IPS-20b (cell line): ENCODE results near the gene AATK.
"Not testable (repeated sequence)": the region's sequence is repeated elsewhere in the genome, so short reads cannot be mapped to it uniquely, and the experiment has no call there.

Source experiments
- H3K27ac ChIP-seq: one replicate; pipeline ENCODE4 v1.5.1; 2013; ENCODE audit warnings: low read length
- H3K27me3 ChIP-seq: 2 replicates; pipeline ENCODE4 v1.6.1; 2013; ENCODE audit warnings: mild to moderate bottlenecking, low read length, inconsistent platforms; ENCODE audit not compliant: insufficient read depth
- H3K36me3 ChIP-seq: 2 replicates; pipeline ENCODE4 v1.6.1; 2013; ENCODE audit warnings: low read depth, mild to moderate bottlenecking, inconsistent platforms, low read length, moderate library complexity; ENCODE audit not compliant: insufficient read depth
- H3K4me1 ChIP-seq: 2 replicates; pipeline ENCODE4 v1.6.1; 2013; ENCODE audit warnings: mild to moderate bottlenecking, control low read depth, inconsistent platforms, low read length, moderate library complexity; ENCODE audit not compliant: insufficient read depth
- H3K4me3 ChIP-seq: 2 replicates; pipeline ENCODE4 v1.5.1; 2013; ENCODE audit warnings: mild to moderate bottlenecking, low read length, inconsistent platforms
- H3K9ac ChIP-seq: 2 replicates; pipeline ENCODE4 v1.6.1; 2013; ENCODE audit warnings: low read depth, mild to moderate bottlenecking, inconsistent platforms, low read length, moderate library complexity
- H3K9me3 ChIP-seq: 2 replicates; pipeline ENCODE4 v1.6.1; 2013; ENCODE audit warnings: mild to moderate bottlenecking, low read depth, low read length, inconsistent platforms; ENCODE audit not compliant: insufficient read depth

Gene AATK

GRCh38 chr17:81146208-81146607 lies 19.8 kb downstream of the AATK start:
- not testable (repeated sequence) for H3K27me3 ChIP-seq, H3K36me3 ChIP-seq, H3K9me3 ChIP-seq, H3K4me1 ChIP-seq, H3K27ac ChIP-seq, H3K9ac ChIP-seq, H3K4me3 ChIP-seq

GRCh38 chr17:81144423-81144781 lies 21.6 kb downstream of the AATK start:
- H3K9ac ChIP-seq, result no peak overlapping the region
- no peaks in the 10 kb centered on the region for H3K9me3 ChIP-seq
- no peak overlapping the region for H3K27ac ChIP-seq
- H3K4me1 ChIP-seq, result no peaks in the 10 kb centered on the region
- no peaks in the 10 kb centered on the region for H3K36me3 ChIP-seq
- H3K27me3 ChIP-seq, result no peaks in the 10 kb centered on the region
- no peak overlapping the region for H3K4me3 ChIP-seq

GRCh38 chr17:81143717-81144422 lies 22.2 kb downstream of the AATK start:
- H3K9ac ChIP-seq, result no peak overlapping the region

GRCh38 chr17:81143200-81143527 lies 22.9 kb downstream of the AATK start:
- no peak overlapping the region for H3K4me3 ChIP-seq
- no peak overlapping the region for H3K27ac ChIP-seq
- no peaks in the 10 kb centered on the region for H3K4me1 ChIP-seq
- no peaks in the 10 kb centered on the region for H3K36me3 ChIP-seq
- H3K27me3 ChIP-seq, result no peaks in the 10 kb centered on the region
- H3K9me3 ChIP-seq, result peaks cover 2% of the 10 kb centered on the region; the same call in 1 of the 2 replicates
- no peak overlapping the region for H3K9ac ChIP-seq

More at GRCh38 chr17:81143717-81144422, 22.2 kb downstream of the AATK start:
- Histone ChIP-seq H3K27ac (no peak overlapping the region), H3K27me3 (no peaks in the 10 kb centered on the region), H3K4me3 (no peak overlapping the region), H3K36me3 (no peaks in the 10 kb centered on the region), H3K9me3 (no peaks in the 10 kb centered on the region), H3K4me1 (no peaks in the 10 kb centered on the region)

- Histone ChIP-seq H3K27ac (no peak overlapping the region), H3K36me3 (no peaks in the 10 kb centered on the region), H3K9ac (no peak overlapping the region), H3K27me3 (no peaks in the 10 kb centered on the region), H3K4me3 (no peak overlapping the region), H3K9me3 (peaks cover 3% of the 10 kb centered on the region; the same call in 1 of the 2 replicates), H3K4me1 (no peaks in the 10 kb centered on the region)
Observed at GRCh38 chr17:81142301-81143199, 23.5 kb downstream of the AATK start.

GRCh38 chr17:81140695-81141094 lies 25.3 kb downstream of the AATK start:
- no peaks in the 10 kb centered on the region for H3K36me3 ChIP-seq
- no peaks in the 10 kb centered on the region for H3K4me1 ChIP-seq
- no peak overlapping the region for H3K27ac ChIP-seq
- H3K9ac ChIP-seq, result no peak overlapping the region
- H3K27me3 ChIP-seq, result no peaks in the 10 kb centered on the region
- H3K4me3 ChIP-seq, result no peak overlapping the region
- peaks cover 3% of the 10 kb centered on the region; the same call in 1 of the 2 replicates for H3K9me3 ChIP-seq

GRCh38 chr17:81140018-81140417 lies 26.0 kb downstream of the AATK start:
- H3K4me1 ChIP-seq, result no peaks in the 10 kb centered on the region
- no peaks in the 10 kb centered on the region for H3K36me3 ChIP-seq
- H3K27me3 ChIP-seq, result no peaks in the 10 kb centered on the region
- no peak overlapping the region for H3K27ac ChIP-seq
- H3K9ac ChIP-seq, result no peak overlapping the region
- no peak overlapping the region for H3K4me3 ChIP-seq
- H3K9me3 ChIP-seq, result peaks cover 3% of the 10 kb centered on the region; the same call in 1 of the 2 replicates

- Histone ChIP-seq H3K27ac (no peak overlapping the region), H3K27me3 (no peaks in the 10 kb centered on the region), H3K4me1 (no peaks in the 10 kb centered on the region), H3K9ac (no peak overlapping the region), H3K9me3 (peaks cover 3% of the 10 kb centered on the region; the same call in 1 of the 2 replicates), H3K36me3 (no peaks in the 10 kb centered on the region), H3K4me3 (no peak overlapping the region)
Observed at GRCh38 chr17:81139428-81139827, 26.6 kb downstream of the AATK start.

GRCh38 chr17:81138500-81138899 lies 27.5 kb downstream of the AATK start:
- peaks cover 3% of the 10 kb centered on the region; the same call in 1 of the 2 replicates for H3K9me3 ChIP-seq
- no peaks in the 10 kb centered on the region for H3K36me3 ChIP-seq
- H3K4me1 ChIP-seq, result no peaks in the 10 kb centered on the region
- H3K4me3 ChIP-seq, result no peak overlapping the region
- H3K27ac ChIP-seq, result no peak overlapping the region
- no peak overlapping the region for H3K9ac ChIP-seq
- no peaks in the 10 kb centered on the region for H3K27me3 ChIP-seq

- H3K36me3 ChIP-seq, result no peaks in the 10 kb centered on the region
- no peak overlapping the region for H3K4me3 ChIP-seq
- peaks cover 3% of the 10 kb centered on the region; the same call in 1 of the 2 replicates for H3K9me3 ChIP-seq
- H3K9ac ChIP-seq, result no peak overlapping the region
- H3K27me3 ChIP-seq, result no peaks in the 10 kb centered on the region
- H3K27ac ChIP-seq, result no peak overlapping the region
- H3K4me1 ChIP-seq, result no peaks in the 10 kb centered on the region
Observed at GRCh38 chr17:81138083-81138482, 27.9 kb downstream of the AATK start.

- Histone ChIP-seq H3K9me3 (peaks cover 3% of the 10 kb centered on the region; the same call in 1 of the 2 replicates), H3K4me1 (no peaks in the 10 kb centered on the region), H3K9ac (no peak overlapping the region)
Observed at GRCh38 chr17:81137248-81137647, 28.8 kb downstream of the AATK start.

GRCh38 chr17:81136366-81136765 lies 29.7 kb downstream of the AATK start:
- no peaks in the 10 kb centered on the region for H3K36me3 ChIP-seq
- no peaks in the 10 kb centered on the region for H3K4me1 ChIP-seq
- H3K27ac ChIP-seq, result no peak overlapping the region
- peaks cover 3% of the 10 kb centered on the region; the same call in 1 of the 2 replicates for H3K9me3 ChIP-seq
- no peaks in the 10 kb centered on the region for H3K27me3 ChIP-seq
- no peak overlapping the region for H3K9ac ChIP-seq
- H3K4me3 ChIP-seq, result no peak overlapping the region

More at GRCh38 chr17:81137248-81137647, 28.8 kb downstream of the AATK start:
- Histone ChIP-seq H3K27ac (no peak overlapping the region), H3K4me3 (no peak overlapping the region), H3K36me3 (no peaks in the 10 kb centered on the region), H3K27me3 (no peaks in the 10 kb centered on the region)
